GM19328 (cell line): ENCODE data around the gene TBX10.
"Not testable (repeated sequence)": the region's sequence is repeated elsewhere in the genome, so short reads cannot be mapped to it uniquely, and the experiment has no call there.

ENCODE experiments used
- ATAC-seq: cut with Tn5 transposase; IDR thresholded peaks from one replicate; pipeline ENCODE4 v1.9.1; 2021; ENCODE audit warnings: mild to moderate bottlenecking, moderate library complexity; ENCODE audit not compliant: unreplicated experiment

Gene TBX10

DNA sequence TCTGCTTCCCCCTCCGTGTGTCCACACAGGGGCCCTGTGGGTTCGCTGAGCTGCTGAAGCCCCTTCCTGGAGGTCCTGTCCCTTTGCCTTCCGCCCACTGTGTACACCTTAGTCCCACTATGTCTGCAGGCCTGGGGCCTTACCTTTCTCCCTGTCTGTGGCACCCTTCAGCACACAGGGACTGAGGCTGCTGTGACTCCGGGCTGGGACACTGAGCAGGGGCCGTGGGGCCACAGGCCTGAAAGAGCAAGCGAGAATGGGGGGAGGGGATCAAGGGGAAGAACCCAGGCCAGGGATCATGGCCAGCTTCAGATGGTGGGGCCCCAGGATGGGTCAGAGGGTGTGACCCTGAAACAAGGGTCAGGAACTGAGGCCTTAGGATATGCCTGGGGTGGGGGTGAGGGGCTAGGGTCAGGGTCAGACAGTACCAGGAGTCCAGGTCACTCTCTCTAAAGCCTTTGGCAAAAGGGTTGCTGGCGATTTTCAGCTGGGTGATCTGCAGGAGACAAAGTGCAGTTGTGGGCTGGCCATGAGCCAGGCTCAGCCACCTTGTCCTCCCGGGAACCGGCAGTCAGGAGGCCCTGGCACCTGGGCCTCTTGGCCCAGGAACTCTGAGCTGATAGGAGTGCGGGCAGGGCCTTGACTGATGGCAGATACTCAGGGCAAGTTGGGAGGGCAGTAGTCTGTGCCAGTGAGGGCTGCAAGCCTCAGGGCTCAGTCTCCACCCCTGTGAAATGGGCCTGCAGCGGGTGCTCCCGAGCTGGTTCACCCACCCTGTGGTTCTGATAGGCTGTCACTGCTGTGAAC lies 7.2 kb downstream of the TBX10 start:
- no peak for ATAC-seq

- no peak for ATAC-seq
These were observed 7.7 kb downstream of the TBX10 start for GRCh38 chr11:67631853-67632174.

DNA sequence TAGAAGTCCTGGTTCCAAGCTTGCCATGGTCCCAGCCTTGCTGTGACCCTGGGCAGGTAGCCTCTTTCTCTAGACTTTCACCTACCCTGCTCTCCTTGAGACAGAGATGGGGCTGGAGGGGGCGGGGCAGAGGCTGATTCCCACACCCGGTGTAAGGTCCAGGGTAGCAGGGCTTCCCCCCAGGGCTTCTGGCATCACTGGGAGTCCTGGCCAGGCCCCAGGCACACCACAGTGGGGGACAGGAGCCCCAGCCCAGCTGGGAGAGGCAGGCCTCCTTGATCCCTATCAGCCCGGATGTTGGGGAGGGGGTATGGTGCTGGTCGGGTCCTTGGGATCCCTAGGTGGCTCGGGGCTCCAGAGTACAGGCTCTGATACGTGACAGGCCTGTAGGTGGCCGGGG lies 8.2 kb downstream of the TBX10 start:
- ATAC-seq: no peak

DNA sequence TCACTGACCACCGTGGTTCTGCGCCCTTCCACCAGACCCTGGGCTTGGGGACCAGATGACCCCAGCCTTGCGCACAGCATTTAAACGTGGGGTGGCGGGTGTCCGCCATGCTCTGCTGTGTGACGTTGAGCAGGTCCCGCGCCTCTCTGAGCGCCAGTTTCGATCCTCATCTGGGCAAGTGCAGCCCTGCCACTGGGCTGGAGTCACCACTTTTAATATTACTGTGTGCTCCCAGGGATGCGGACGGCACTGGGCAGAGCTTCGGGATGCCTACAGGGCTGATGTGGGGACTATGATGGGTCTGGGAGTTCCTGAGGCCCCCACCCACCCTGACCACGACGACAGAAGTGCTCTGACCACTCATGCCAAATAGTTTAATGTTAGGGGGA lies 8.6 kb downstream of the TBX10 start:
- ATAC-seq: no peak

DNA sequence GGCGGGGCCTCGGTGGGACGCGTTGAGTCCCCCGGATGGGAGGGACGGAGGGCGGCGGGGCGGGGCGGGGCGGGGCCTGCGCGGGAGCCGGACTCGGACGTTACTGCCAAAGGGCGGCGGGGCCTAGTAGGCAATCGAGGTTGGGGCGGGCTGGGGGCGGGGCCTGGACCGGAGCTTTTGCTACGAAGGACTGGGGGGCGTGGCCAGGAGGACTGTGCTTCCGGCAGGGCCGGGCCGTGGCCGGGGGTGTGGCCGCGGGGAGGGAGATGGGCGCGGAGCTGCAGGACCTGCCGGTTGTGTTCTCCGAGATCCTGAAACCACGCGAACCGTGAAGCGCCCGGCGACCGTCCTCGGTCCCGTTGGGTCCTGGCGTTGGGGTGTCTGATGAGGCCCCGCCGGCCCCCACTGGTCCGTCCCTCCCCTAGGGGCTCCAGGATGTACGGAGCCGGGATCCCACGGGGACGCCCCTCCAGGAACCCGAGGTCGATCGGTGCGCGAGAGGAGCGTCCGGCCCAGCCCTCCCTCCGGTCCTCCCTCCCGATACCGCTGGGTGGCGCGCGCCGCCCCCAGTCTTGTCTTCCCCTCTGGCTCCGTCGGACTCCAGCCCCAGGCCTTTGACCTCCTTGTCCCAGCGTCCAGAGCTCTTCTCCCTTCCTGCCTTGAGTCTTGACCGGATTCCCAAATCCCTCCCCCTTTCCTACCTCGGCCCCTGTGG lies 9.2 kb downstream of the TBX10 start:
- ATAC-seq: peak; percentile 64

DNA sequence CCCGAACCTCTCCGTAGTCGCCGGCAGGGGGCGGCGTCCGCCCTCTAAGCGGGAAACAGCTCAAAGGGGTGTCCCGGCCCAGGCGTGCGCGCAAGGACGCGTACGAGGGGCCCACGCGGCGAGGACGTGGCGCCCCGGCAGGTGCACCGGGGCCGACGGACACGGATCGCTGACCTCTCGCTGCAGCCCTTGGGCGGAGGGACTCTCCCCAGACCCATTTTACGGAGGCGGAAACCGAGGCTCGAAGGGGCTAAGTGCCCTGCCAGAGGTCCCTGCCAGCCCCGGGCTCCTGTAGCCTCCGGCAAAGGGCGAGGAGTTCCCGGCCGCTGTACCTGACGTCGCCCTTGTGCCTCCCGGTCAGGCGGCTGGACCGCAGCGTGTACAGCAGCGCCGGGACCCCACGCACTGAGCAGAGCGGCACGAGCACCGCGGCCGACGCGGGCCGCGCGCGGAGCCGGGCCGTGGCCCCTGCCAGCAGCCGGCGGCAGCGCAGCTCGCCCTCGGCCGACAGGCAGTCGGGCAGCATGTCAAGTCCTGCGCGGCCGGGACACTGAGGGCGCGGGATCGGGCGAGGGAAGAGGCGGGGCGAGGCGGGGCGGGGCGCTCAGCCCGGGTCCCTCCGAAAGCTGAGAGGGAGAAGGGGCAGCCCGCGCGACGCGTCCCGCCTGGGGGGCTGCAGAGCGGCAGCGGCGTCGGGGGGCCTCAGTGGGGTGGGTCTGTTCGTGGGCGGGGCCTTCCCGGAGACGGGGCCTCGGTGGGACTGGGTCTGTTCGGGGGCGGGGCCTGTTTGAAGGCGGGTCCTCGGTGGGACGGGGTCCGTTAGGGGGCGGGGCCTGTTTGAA lies 10.0 kb downstream of the TBX10 start, which contains the start of gene NUDT8:
NUDT8 (minus strand) TSS at position 552 of the 842 bp plus-strand sequence; CDS start at position 526, 26 bp downstream.
- peak; percentile 48 for ATAC-seq

DNA sequence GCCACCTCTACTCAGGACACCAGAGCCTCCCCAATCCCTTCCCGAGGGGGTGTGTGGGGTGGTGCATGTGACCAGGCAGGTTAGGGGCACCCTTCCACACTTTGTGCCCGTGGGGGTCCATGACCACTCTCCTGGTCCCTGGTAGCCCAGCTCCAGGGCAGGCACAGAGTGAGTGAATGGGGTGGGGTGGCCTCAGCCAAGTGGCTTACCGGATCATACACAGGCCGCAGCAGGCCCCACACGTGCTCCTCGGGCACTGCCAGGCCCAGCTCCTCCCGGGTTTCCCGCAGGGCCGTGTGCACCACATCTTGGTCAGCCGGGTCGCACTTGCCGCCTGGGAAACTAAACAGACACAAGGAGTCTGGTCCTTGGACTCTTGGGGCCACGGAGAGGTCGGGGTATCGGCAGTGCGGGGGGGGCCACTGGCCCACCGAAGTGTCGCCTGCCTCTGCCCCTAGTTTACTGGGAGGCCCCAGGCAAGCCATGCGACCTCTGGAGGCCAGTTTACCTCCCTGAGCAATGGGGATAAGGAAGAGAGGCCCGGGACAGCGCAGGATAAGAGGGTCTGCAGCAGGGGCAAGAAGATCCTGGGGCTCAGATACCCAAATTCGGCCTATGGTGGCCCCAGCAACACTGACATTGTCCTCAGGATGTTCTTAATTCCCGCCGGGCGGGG lies 10.7 kb downstream of the TBX10 start:
- ATAC-seq: no peak

GRCh38 chr11:67627812-67628624 lies 11.5 kb downstream of the TBX10 start:
- ATAC-seq: no peak

DNA sequence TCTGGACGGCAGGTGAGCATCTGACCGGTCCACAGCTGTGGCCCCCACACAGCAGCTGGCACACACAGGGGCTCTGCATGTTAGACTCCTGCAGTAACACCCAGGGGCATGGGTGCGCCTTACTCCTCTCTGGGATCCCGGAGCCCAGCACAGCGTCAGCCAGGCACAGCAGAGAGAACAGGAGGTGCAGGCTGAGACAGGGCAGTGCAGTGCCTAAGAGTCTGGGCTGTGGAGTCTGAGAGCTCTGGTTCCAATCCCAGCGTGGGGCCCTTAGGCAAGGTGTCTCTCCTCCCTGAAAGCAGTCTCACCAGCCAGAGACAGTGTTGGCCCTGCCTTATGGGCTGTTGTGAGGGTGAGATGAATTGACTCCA lies 12.1 kb downstream of the TBX10 start:
- ATAC-seq: no peak

DNA sequence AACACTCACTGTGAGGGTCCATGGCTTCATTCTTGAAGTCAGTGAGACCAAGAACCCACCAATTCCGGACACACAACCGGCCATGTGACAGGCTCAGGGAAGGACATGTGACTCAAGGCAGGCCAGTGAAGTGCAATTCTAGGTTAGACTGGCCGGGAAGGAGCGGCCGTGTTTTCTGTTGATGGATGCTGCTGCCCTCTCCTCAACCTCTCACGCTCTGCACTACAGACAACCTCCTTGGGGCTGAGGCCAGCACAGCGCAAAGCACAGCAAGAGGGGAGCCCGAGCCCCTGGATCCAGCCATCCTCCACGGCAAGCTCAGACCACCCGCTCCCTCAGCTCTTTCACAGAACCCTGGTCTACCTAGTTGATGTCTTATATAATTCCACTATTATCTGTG lies 12.6 kb downstream of the TBX10 start:
- no peak for ATAC-seq

DNA sequence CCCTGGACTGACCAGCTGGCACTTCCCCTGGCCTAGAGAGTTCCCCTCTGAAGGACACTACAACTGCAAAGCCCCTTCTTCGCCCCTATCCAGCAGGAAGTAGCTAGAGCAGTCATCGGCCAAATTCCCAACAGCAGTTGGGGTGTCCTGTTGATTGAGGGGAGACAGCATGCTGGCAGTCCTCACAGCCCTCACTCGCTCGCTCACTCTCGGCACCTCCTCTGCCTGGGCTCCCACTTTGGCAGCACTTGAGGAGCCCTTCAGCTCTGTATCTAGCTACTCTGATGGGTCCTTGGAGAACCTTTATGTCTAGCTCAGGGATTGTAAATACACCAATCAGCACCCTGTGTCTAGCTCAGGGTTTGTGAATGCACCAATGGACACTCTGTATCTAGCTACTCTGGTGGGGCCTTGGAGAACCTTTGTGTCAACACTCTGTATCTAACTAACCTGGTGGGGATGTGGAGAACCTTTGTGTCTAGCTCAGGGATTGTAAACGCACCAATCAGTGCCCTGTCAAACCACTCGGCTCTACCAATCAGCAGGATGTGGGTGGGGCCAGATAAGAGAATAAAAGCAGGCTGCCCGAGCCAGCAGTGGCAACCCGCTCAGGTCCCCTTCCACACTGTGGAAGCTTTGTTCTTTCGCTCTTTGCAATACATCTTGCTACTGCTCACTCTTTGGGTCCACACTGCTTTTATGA lies 13.3 kb downstream of the TBX10 start:
- not testable (repeated sequence) for ATAC-seq

DNA sequence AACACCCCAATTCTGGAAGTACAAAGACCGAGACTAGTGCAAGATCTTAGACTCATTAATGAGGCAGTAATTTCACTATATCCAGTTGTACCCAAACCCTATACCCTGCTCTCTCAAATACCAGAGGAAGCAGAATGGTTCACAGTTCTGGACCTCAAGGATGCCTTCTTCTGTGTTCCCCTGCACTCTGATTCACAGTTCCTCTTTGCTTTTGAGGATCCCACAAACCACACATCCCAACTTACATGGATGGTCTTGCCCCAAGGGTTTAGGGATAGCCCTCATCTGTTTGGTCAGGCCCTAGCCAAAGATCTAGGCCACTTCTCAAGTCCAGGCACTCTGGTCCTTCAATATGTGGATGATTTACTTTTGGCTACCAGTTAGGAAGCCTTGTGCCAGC lies 15.8 kb downstream of the TBX10 start:
- ATAC-seq: not testable (repeated sequence)

DNA sequence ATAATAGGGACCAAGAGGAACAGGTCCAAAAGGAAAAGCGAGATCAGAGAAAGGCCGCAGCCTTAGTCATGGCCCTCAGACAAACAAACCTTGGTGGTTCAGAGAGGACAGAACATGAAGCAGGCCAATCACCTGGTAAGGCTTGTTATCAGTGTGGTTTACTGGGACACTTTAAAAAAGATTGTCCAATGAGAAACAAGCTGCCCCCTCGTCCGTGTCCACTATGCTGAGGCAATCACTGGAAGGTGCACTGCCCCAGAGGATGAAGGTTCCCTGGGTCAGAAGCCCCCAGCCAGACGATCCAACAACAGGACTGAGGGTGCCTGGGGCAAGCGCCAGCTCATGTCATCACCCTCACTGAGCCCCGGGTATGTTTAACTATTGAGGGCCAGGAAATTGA lies 16.7 kb downstream of the TBX10 start:
- not testable (repeated sequence) for ATAC-seq

- ATAC-seq: not testable (repeated sequence)
These were observed 17.6 kb downstream of the TBX10 start for GRCh38 chr11:67621928-67622327.

- ATAC-seq: not testable (repeated sequence)
These were observed 18.9 kb downstream of the TBX10 start for GRCh38 chr11:67620621-67621020.

GRCh38 chr11:67619683-67620618 lies 19.6 kb downstream of the TBX10 start:
- not testable (repeated sequence) for ATAC-seq

GRCh38 chr11:67618901-67619659 lies 20.5 kb downstream of the TBX10 start:
- ATAC-seq: not testable (repeated sequence)
